RKO (cell line): Measurements from ENCODE around the gene ZNF747.

ENCODE experiments used
- DNase-seq: peaks from one replicate; pipeline ENCODE4 v3.0.0-alpha.2; 2016; ENCODE audit warnings: low spot score

Gene ZNF747

GRCh38 chr16:30515275-30515674, 19.4 kb downstream of the ZNF747 start:
- DNase-seq: no peak

GRCh38 chr16:30511509-30511908, 23.1 kb downstream of the ZNF747 start:
- DNase-seq: no peak

GRCh38 chr16:30510376-30510938, 24.2 kb downstream of the ZNF747 start:
- no peak for DNase-seq

GRCh38 chr16:30509081-30509765, 25.4 kb downstream of the ZNF747 start:
- no peak for DNase-seq

GRCh38 chr16:30503403-30504296, 31.0 kb downstream of the ZNF747 start:
- no peak for DNase-seq

- no peak for DNase-seq
Observed at GRCh38 chr16:30499284-30499683, 35.4 kb downstream of the ZNF747 start.

GRCh38 chr16:30494709-30495108, 39.9 kb downstream of the ZNF747 start:
- no peak for DNase-seq

- DNase-seq: no peak
Observed at GRCh38 chr16:30493941-30494488, 40.6 kb downstream of the ZNF747 start.

- peak; percentile 39 for DNase-seq
Observed at GRCh38 chr16:30491744-30492308, 42.8 kb downstream of the ZNF747 start.

- DNase-seq: no peak
Observed at GRCh38 chr16:30491229-30491628, 43.4 kb downstream of the ZNF747 start.

GRCh38 chr16:30490210-30490609, 44.4 kb downstream of the ZNF747 start:
- no peak for DNase-seq

GRCh38 chr16:30488764-30489605, 45.7 kb downstream of the ZNF747 start:
- DNase-seq: no peak

- no peak for DNase-seq
Observed at GRCh38 chr16:30485818-30486436, 48.7 kb downstream of the ZNF747 start.

- no peak for DNase-seq
Observed at GRCh38 chr16:30484887-30485286, 49.8 kb downstream of the ZNF747 start.

- no peak for DNase-seq
Observed at GRCh38 chr16:30482366-30482765, 52.3 kb downstream of the ZNF747 start.

GRCh38 chr16:30481381-30481780, 53.3 kb downstream of the ZNF747 start:
- no peak for DNase-seq
